ENCODE measurements around the gene TNRC6A. TPM values are rescaled to one million over a fixed set of nuclear protein-coding genes. Genes with fewer than 3 reads are reported as not detected.

The TNRC6A gene
- total and polyA plus RNA-seq, 4 donors, result 9.3 to 42.3 (median 22.9) TPM

DNA sequence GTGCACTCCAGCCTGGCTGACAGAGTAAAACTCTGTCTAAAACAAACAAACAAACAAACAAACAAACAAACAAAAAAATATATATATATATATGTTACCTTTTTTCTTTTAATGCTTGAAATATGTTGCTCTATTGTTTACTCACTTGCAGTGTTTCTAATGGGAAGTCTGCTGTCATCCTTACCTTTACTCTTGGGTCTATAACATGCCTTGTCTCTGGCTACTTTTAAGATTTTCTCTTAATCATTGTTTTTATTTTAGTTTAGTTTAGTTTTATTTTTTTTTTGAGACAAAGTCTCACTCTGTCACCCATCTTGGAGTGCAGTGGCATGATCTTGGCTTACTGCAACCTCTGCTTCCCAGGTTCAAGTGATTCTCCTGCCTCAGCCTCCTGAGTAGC is 16.1 kb upstream of the TNRC6A start:
- no peaks in the 10 kb centered on the region for H3K4me1 ChIP-seq (ENCODE audit: control insufficient read depth in 4 of 4, insufficient read depth in 4 of 4, low read length in 3 of 4)
- no peak overlapping the region for H3K27ac ChIP-seq (ENCODE audit: low read depth in 1 of 2, low read length in 2 of 2)
- no peaks in the 10 kb centered on the region for H3K9me3 ChIP-seq (ENCODE audit: control insufficient read depth in 4 of 4, low read length in 3 of 4)
- TF ChIP-seq CTCF (IDR thresholded peaks at IDR 0.05; ENCODE audit: low read depth, low read length, missing input control), result no peak
- TF ChIP-seq HNF4G (IDR thresholded peaks at IDR 0.05), result no peak
- TF ChIP-seq TAF1 (conservative IDR thresholded peaks at IDR 0.05), result no peak
- no peak for TF ChIP-seq MAX (IDR thresholded peaks at IDR 0.05)
- no peak for TF ChIP-seq RAD21 (IDR thresholded peaks at IDR 0.05)
- TF ChIP-seq JUND (IDR thresholded peaks at IDR 0.05), result no peak
- TF ChIP-seq RXRA (IDR thresholded peaks at IDR 0.05), result no peak
- no peak for TF ChIP-seq GABPA (IDR thresholded peaks at IDR 0.05 in 1 of 2, conservative IDR thresholded peaks at IDR 0.05 in 1 of 2)
- no peak for TF ChIP-seq EGR1 (IDR thresholded peaks at IDR 0.05; ENCODE audit: low read depth in 2 of 2)
- TF ChIP-seq REST (IDR thresholded peaks at IDR 0.05), result no peak
- no peak for TF ChIP-seq ATF3 (IDR thresholded peaks at IDR 0.05)
- no peak for TF ChIP-seq HNF4A (conservative IDR thresholded peaks at IDR 0.05)
- TF ChIP-seq FOXA2 (IDR thresholded peaks at IDR 0.05), result no peak
- no peak for TF ChIP-seq SP1 (IDR thresholded peaks at IDR 0.05)
- no peaks in the 10 kb centered on the region for H3K27me3 ChIP-seq (ENCODE audit: control insufficient read depth in 4 of 4, insufficient read depth in 4 of 4, low read length in 3 of 4)
- DNase-seq (ENCODE audit: low spot score), result no peak
- no peak overlapping the region for H3K4me3 ChIP-seq (ENCODE audit: low read depth in 1 of 3, low read length in 3 of 3)
- H3K36me3 ChIP-seq (ENCODE audit: control insufficient read depth in 4 of 4, insufficient read depth in 3 of 4, low read depth in 1 of 4, low read length in 3 of 4), result no peaks in the 10 kb centered on the region
- H3K9ac ChIP-seq (ENCODE audit: low read depth in 1 of 2, low read length in 2 of 2), result no peak overlapping the region

- Histone ChIP-seq H3K4me3 (ENCODE audit: low read depth in 1 of 3, low read length in 3 of 3) (no peak overlapping the region), H3K36me3 (ENCODE audit: control insufficient read depth in 4 of 4, insufficient read depth in 3 of 4, low read depth in 1 of 4, low read length in 3 of 4) (no peaks in the 10 kb centered on the region), H3K27me3 (ENCODE audit: control insufficient read depth in 4 of 4, insufficient read depth in 4 of 4, low read length in 3 of 4) (no peaks in the 10 kb centered on the region), H3K9me3 (ENCODE audit: control insufficient read depth in 4 of 4, low read length in 3 of 4) (no peaks in the 10 kb centered on the region), H3K27ac (ENCODE audit: low read depth in 1 of 2, low read length in 2 of 2) (no peak overlapping the region), H3K4me1 (ENCODE audit: control insufficient read depth in 4 of 4, insufficient read depth in 4 of 4, low read length in 3 of 4) (no peaks in the 10 kb centered on the region), H3K9ac (ENCODE audit: low read depth in 1 of 2, low read length in 2 of 2) (no peak overlapping the region)
- WGBS, result 83% methylated on average over 6 of the region's 6 CpGs
- no peak for DNase-seq (ENCODE audit: low spot score)
- TF ChIP-seq REST (IDR thresholded peaks at IDR 0.05), result no peak
Observed at GRCh38 chr16:24717411-24717810, 12.0 kb upstream of the TNRC6A start.

All from liver (tissue), 9 donors.